HCT116 (cell line): ENCODE data around the gene PRRT1B.

Experiments
- CBX3 ChIP-seq: IDR thresholded peaks from 2 replicates; pipeline ENCODE4 v1.6.1; 2012; ENCODE audit warnings: low read depth
- EGR1 ChIP-seq: IDR thresholded peaks from 2 replicates; pipeline ENCODE4 v1.6.1; 2012; ENCODE audit warnings: low read depth
- ELF1 ChIP-seq: IDR thresholded peaks from 2 replicates; pipeline ENCODE4 v1.6.1; 2012; ENCODE audit warnings: low read depth, borderline replicate concordance
- EZH2 ChIP-seq: fragments of 200-600 bp; sonication (generic); IDR thresholded peaks from 2 replicates; pipeline ENCODE4 v1.6.1; 2017; ENCODE audit warnings: antibody characterized with exemption, mixed run types
- EZH2phosphoT487 ChIP-seq: fragments of 200-600 bp; IDR thresholded peaks from 2 replicates; pipeline ENCODE4 v1.6.1; 2018; ENCODE audit warnings: antibody characterized with exemption, borderline replicate concordance
- POLR2A ChIP-seq: IDR thresholded peaks from 2 replicates; pipeline ENCODE4 v1.7.0; 2011; ENCODE audit warnings: borderline replicate concordance; ENCODE audit not compliant: insufficient read depth, insufficient read length; ENCODE audit errors: extremely low read depth
- RAD21 ChIP-seq: IDR thresholded peaks from 2 replicates; pipeline ENCODE4 v1.6.1; 2012; ENCODE audit warnings: low read depth, mild to moderate bottlenecking
- SIN3A ChIP-seq: IDR thresholded peaks from 2 replicates; pipeline ENCODE4 v1.6.1; 2012; ENCODE audit warnings: low read depth
- YY1 ChIP-seq: IDR thresholded peaks from 2 replicates; pipeline ENCODE4 v1.6.1; 2011; ENCODE audit warnings: low read length, low read depth, moderate library complexity, mild to moderate bottlenecking; ENCODE audit not compliant: insufficient replicate concordance; ENCODE audit errors: extremely low read depth
- ZFX ChIP-seq: fragments of 450-650 bp; IDR thresholded peaks from 2 replicates; pipeline ENCODE4 v1.6.1; 2017
- TF ChIP-seq, protein P1 (sequence below), 3 experiments: fragments of 200-600 bp in 1 of 3; sonication (generic) in 1 of 3; IDR thresholded peaks in 2 of 3; conservative IDR thresholded peaks in 1 of 3; 2 replicates each; pipeline ENCODE4 v1.5.1; 2012 to 2017; ENCODE audit warnings: low read depth in 2 of 3, low read length in 2 of 3, antibody characterized with exemption in 1 of 3, borderline replicate concordance in 1 of 3, control low read depth in 1 of 3, mild to moderate bottlenecking in 1 of 3, mixed read lengths in 1 of 3, mixed run types in 1 of 3, moderate library complexity in 1 of 3; ENCODE audit not compliant: insufficient read depth in 1 of 3
- TF ChIP-seq, protein P2 (sequence below): IDR thresholded peaks from 2 replicates; pipeline ENCODE4 v1.6.1; 2012
- TF ChIP-seq, protein P3 (sequence below): IDR thresholded peaks from 2 replicates; pipeline ENCODE4 v1.6.1; 2012; ENCODE audit warnings: low read depth

DNA sequence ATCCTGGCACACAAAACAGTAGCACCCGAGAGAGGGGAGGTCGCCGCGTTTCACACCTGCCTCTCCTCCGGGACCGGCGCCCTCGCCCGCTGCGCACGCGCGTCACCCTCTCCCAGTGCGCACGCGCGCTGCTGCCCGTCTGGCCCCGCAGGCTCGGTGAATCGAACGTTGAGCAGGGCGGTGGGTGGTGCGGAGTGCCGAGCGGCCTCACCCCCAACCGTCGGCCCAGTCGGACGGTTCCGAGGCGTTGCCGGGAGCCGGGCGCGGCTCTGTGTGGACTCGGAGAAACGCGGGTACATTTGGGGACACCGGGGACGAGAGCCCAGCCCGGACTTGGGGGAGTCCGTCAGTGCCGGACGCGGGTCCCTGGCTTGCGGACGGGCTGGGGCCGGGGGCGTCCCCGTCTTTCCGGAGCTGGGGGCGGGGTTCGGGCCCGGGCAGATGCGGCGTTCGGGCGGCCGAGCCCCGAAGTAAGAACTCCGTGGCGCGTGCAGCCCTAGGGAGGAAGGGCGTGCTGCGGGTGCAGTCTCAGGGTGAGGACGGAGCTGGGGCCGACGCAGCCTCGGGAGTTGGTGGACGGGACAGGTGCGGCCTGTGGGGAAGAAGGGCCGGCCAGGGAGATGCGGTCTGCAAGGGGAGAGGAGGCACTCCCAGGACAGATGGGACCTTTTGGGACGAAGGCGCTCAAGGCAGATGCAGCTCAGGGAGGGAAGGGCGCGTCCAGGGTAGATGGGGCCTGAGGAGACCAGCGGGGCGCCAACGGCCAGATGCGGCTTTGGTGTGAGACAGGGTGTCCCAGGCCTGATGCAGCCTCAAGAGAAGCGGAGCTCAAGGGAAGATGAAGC is 42.3 kb upstream of the PRRT1B start, which contains the start of gene POMT1:
- TF ChIP-seq, protein P1, sequence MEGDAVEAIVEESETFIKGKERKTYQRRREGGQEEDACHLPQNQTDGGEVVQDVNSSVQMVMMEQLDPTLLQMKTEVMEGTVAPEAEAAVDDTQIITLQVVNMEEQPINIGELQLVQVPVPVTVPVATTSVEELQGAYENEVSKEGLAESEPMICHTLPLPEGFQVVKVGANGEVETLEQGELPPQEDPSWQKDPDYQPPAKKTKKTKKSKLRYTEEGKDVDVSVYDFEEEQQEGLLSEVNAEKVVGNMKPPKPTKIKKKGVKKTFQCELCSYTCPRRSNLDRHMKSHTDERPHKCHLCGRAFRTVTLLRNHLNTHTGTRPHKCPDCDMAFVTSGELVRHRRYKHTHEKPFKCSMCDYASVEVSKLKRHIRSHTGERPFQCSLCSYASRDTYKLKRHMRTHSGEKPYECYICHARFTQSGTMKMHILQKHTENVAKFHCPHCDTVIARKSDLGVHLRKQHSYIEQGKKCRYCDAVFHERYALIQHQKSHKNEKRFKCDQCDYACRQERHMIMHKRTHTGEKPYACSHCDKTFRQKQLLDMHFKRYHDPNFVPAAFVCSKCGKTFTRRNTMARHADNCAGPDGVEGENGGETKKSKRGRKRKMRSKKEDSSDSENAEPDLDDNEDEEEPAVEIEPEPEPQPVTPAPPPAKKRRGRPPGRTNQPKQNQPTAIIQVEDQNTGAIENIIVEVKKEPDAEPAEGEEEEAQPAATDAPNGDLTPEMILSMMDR (IDR thresholded peaks at IDR 0.05 in 2 of 3, conservative IDR thresholded peaks at IDR 0.05 in 1 of 3; ENCODE audit: borderline replicate concordance in 1 of 3, insufficient read depth in 1 of 3, low read depth in 2 of 3, low read length in 2 of 3) = no peak
- TF ChIP-seq, protein P2, sequence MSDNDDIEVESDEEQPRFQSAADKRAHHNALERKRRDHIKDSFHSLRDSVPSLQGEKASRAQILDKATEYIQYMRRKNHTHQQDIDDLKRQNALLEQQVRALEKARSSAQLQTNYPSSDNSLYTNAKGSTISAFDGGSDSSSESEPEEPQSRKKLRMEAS = peak; percentile 53
- peak; percentile 26 for TF ChIP-seq POLR2A
- no peak for TF ChIP-seq EZH2
- no peak for TF ChIP-seq SIN3A
- no peak for TF ChIP-seq RAD21
- TF ChIP-seq ELF1 = no peak
- TF ChIP-seq EZH2phosphoT487 = no peak
- no peak for TF ChIP-seq EGR1
- TF ChIP-seq CBX3 = no peak
- no peak for TF ChIP-seq YY1
- TF ChIP-seq ZFX = peak; percentile 51; the same call in 1 of the 2 replicates
- TF ChIP-seq, protein P3, sequence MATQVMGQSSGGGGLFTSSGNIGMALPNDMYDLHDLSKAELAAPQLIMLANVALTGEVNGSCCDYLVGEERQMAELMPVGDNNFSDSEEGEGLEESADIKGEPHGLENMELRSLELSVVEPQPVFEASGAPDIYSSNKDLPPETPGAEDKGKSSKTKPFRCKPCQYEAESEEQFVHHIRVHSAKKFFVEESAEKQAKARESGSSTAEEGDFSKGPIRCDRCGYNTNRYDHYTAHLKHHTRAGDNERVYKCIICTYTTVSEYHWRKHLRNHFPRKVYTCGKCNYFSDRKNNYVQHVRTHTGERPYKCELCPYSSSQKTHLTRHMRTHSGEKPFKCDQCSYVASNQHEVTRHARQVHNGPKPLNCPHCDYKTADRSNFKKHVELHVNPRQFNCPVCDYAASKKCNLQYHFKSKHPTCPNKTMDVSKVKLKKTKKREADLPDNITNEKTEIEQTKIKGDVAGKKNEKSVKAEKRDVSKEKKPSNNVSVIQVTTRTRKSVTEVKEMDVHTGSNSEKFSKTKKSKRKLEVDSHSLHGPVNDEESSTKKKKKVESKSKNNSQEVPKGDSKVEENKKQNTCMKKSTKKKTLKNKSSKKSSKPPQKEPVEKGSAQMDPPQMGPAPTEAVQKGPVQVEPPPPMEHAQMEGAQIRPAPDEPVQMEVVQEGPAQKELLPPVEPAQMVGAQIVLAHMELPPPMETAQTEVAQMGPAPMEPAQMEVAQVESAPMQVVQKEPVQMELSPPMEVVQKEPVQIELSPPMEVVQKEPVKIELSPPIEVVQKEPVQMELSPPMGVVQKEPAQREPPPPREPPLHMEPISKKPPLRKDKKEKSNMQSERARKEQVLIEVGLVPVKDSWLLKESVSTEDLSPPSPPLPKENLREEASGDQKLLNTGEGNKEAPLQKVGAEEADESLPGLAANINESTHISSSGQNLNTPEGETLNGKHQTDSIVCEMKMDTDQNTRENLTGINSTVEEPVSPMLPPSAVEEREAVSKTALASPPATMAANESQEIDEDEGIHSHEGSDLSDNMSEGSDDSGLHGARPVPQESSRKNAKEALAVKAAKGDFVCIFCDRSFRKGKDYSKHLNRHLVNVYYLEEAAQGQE = no peak
